OCI-LY3 (cell line): ENCODE measurements around the gene WFS1.

Source experiments
- H2AFZ ChIP-seq: fragments of 200-600, 300-600 bp; shearing (Covaris generic); 2 replicates; pipeline ENCODE4 v1.6.0; 2014; ENCODE audit warnings: antibody characterized with exemption, low read depth, low read length
- H3K27ac ChIP-seq: fragments of 200-600, 300-600 bp; sonication (generic); 2 replicates; pipeline ENCODE4 v1.5.1; 2014; ENCODE audit warnings: mild to moderate bottlenecking, low read length, moderate library complexity, mixed read lengths
- H3K27me3 ChIP-seq: fragments of 200-600, 300-600 bp; sonication (generic); 2 replicates; pipeline ENCODE4 v1.6.1; 2014; ENCODE audit warnings: low read depth, low read length, mixed read lengths
- H3K36me3 ChIP-seq: fragments of 200-600, 300-600 bp; sonication (generic); replicated peaks from 2 replicates; pipeline ENCODE3; 2014; ENCODE audit warnings: low read depth, low read length, mixed read lengths
- H3K4me1 ChIP-seq: fragments of 300-600, 200-600 bp; sonication (generic); 2 replicates; pipeline ENCODE4 v1.6.1; 2014; ENCODE audit warnings: low read length, mixed read lengths
- H3K4me2 ChIP-seq: fragments of 200-600, 300-600 bp; sonication (generic); 2 replicates; pipeline ENCODE4 v1.6.1; 2014; ENCODE audit warnings: low read length, mixed read lengths
- H3K4me3 ChIP-seq: fragments of 300-600, 200-600 bp; sonication (generic); 2 replicates; pipeline ENCODE4 v1.5.1; 2014; ENCODE audit warnings: antibody characterized with exemption, mild to moderate bottlenecking, low read length, moderate library complexity
- H3K79me2 ChIP-seq: fragments of 300-600, 200-600 bp; shearing (Covaris generic); 2 replicates; pipeline ENCODE4 v1.6.1; 2014; ENCODE audit warnings: mild to moderate bottlenecking, low read length, mixed read lengths
- H3K9ac ChIP-seq: fragments of 300-600, 200-600 bp; shearing (Covaris generic); 2 replicates; pipeline ENCODE4 v1.6.0; 2014; ENCODE audit warnings: mild to moderate bottlenecking, low read length, moderate library complexity
- H3K9me3 ChIP-seq: fragments of 200-600, 300-600 bp; shearing (Covaris generic); 2 replicates; pipeline ENCODE4 v1.6.1; 2014; ENCODE audit warnings: low read length, mixed read lengths; ENCODE audit not compliant: insufficient read depth
- H4K20me1 ChIP-seq: fragments of 200-600, 300-600 bp; sonication (generic); 2 replicates; pipeline ENCODE4 v1.6.1; 2016; ENCODE audit warnings: low read length, mixed read lengths; ENCODE audit not compliant: insufficient read depth
- CTCF ChIP-seq: fragments of 200-600, 300-600 bp; sonication (generic); IDR thresholded peaks from 2 replicates; pipeline ENCODE4 v1.5.1; 2014; ENCODE audit warnings: antibody characterized with exemption, low read length, low read depth
- EZH2phosphoT487 ChIP-seq: fragments of 200-600 bp; shearing (Covaris generic); IDR thresholded peaks from 2 replicates; pipeline ENCODE4 v1.6.1; 2018; ENCODE audit warnings: antibody characterized with exemption, mixed run types, low read depth

WFS1 gene

DNA sequence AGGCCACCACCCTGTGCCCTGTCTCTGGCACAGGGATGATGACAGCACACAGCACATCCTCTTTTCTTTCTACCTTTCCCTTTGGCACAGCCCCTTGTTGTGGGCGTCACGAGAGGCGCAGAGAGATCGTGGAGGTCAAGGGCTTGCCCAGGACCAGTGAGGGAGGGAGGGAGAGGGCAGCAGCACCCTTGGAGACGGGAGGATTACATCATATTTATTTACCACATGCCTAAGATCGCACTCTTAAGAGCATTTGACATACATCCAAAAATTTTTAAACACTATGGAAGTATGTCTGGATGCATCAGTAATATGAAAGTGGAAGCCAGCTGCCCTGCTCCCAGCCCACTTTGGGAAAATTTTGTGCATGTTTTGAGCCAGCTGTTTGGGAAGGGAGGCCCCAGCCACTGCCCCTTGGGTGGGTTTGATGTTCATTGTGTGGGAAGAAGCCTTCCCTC, 12.7 kb downstream of the WFS1 start:
- Histone ChIP-seq H3K4me3 (no peak overlapping the region), H3K79me2 (no peaks in the 10 kb centered on the region), H3K9me3 (no peaks in the 10 kb centered on the region), H3K9ac (no peak overlapping the region), H3K27me3 (no peaks in the 10 kb centered on the region), H3K36me3 (no peaks in the 10 kb centered on the region), H3K4me2 (no peak overlapping the region), H3K4me1 (no peaks in the 10 kb centered on the region), H3K27ac (no peak overlapping the region), H4K20me1 (no peaks in the 10 kb centered on the region), H2AFZ (no peak overlapping the region)
- TF ChIP-seq CTCF: no peak
- no peak for TF ChIP-seq EZH2phosphoT487

GRCh38 chr4:6283282-6283681, 13.6 kb downstream of the WFS1 start:
- Histone ChIP-seq H3K9ac (no peak overlapping the region), H3K4me3 (no peak overlapping the region), H3K4me2 (no peak overlapping the region), H3K4me1 (no peaks in the 10 kb centered on the region), H2AFZ (no peak overlapping the region), H3K9me3 (no peaks in the 10 kb centered on the region), H3K27ac (no peak overlapping the region), H4K20me1 (no peaks in the 10 kb centered on the region), H3K27me3 (no peaks in the 10 kb centered on the region), H3K36me3 (no peaks in the 10 kb centered on the region), H3K79me2 (no peaks in the 10 kb centered on the region)
- TF ChIP-seq CTCF (no peak), EZH2phosphoT487 (no peak)

DNA sequence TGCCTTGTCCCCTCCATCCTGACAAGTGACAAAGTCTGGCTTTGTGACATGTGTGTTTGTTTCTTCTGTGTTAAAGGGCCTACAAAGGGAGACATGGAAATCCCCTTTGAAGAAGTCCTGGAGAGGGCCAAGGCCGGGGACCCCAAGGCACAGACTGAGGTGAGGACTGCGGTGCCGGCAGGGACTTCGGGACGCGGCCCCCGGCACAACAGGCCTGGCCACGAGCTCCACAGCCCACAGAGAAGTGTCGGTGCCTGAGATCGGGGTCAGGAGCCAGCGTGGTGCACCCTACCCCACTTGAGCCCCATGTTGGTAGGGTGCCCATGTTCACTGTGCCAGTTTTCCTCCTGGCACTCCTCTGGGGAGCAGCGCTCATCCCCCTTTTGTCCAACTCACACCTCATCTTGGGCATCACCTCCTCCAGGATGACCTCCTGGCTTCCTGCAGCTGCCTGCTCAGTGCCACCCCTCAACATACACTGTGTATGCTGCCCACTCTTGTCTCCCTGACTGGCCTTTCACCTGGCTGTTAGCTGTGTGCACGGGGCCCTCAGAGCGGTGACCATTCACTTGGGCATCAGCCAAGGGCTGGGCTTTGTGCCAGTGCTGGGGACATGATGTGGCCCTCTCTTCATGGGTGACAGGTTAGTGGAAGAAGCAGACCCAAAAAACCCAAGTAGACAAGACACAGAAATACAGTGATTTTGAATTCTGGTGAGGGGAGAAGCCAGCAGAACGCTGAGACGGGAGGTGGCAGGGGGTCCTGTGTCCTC, 17.6 kb downstream of the WFS1 start:
- Histone ChIP-seq H3K27ac (no peak overlapping the region), H3K4me2 (no peak overlapping the region), H3K27me3 (no peaks in the 10 kb centered on the region), H3K4me1 (no peaks in the 10 kb centered on the region), H4K20me1 (no peaks in the 10 kb centered on the region), H3K4me3 (no peak overlapping the region), H3K9ac (no peak overlapping the region), H3K79me2 (no peaks in the 10 kb centered on the region), H2AFZ (no peak overlapping the region), H3K9me3 (no peaks in the 10 kb centered on the region), H3K36me3 (no peaks in the 10 kb centered on the region)
- TF ChIP-seq EZH2phosphoT487 (no peak), CTCF (no peak)

DNA sequence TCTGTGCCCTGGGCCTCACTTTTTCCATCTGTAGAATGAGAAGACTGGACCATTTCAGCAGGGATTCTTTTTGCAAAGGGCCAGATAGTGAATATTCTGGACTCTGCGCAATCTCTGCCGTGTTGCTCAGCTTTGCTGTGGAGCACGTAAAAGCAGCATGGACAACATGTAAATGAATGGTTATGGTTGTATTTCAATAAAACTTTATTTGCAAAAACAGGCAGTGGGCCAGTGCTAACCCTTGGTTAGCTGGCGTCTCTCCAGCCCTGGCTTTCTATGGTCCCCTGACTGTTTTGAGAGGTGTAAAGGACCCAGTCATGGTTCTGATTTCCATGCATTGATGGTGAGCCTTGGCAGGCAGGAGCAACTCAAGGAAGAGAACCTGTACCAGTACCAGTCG, 18.7 kb downstream of the WFS1 start:
- no peak overlapping the region for H3K27ac ChIP-seq
- no peak for TF ChIP-seq CTCF
- no peak for TF ChIP-seq EZH2phosphoT487
- no peaks in the 10 kb centered on the region for H3K36me3 ChIP-seq
- no peaks in the 10 kb centered on the region for H3K79me2 ChIP-seq
- H4K20me1 ChIP-seq: no peaks in the 10 kb centered on the region
- no peak overlapping the region for H2AFZ ChIP-seq
- H3K27me3 ChIP-seq: no peaks in the 10 kb centered on the region
- H3K9ac ChIP-seq: no peak overlapping the region
- H3K9me3 ChIP-seq: no peaks in the 10 kb centered on the region
- no peaks in the 10 kb centered on the region for H3K4me1 ChIP-seq
- no peak overlapping the region for H3K4me3 ChIP-seq
- no peak overlapping the region for H3K4me2 ChIP-seq
